ENCODE results near the gene SCYGR8.

The SCYGR8 gene

DNA sequence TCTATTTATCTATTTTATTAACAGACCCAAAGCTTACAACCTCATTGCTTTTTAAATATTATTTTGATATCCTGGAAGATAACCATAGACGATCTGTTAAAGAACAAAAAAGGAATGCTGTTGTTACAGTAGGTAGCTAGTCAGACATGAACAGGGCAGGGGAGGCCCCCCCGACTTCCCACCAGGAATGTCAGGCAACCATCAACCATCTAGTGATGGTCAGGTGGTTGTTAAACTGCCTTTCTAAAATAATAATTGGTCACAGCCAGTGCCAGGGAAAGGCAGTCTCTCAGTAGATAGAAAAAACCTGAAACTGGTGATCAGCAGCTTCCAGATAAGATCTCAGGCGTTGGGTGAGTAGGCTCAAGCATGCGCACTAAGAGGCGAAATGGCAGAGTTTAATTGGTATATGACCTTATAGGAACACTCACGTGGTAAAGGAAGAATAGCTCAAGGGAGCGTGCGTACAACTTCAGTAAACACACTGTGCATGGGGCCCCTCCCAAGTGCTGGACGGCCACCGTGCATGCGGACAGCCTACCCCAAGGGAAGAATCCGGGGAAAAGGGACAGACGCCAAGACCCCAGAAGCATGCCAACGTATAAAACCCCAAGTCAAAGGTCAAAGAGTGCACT, 35.4 kb downstream of the SCYGR8 start:
- H3K4me1 Mint-ChIP-seq: no peaks in the 10 kb centered on the region
- H3K9me3 Mint-ChIP-seq: no peaks in the 10 kb centered on the region
- H3K27me3 Mint-ChIP-seq: no peaks in the 10 kb centered on the region
- H3K27ac Mint-ChIP-seq: no peak overlapping the region
- H3K36me3 Mint-ChIP-seq: no peaks in the 10 kb centered on the region
- H3K4me3 Mint-ChIP-seq: no peak overlapping the region

DNA sequence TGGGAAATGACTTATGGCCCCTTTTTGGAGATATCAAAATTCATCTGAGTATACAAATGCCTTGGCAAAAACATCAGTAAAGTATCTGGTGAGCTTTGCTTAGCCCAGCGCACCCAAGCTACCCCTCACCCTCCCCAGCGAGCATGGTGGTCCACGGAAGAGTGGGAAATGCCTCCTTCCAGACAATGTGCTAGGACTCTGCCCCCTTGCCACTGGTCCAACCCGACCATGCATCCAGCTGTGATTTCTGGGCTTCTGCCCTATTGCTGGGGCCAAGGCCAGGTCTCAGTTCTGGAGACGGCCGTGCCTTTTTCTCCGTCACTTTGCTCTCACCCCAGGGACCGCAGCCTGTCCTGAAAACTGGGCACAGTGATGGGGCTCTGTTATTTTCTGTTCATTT, 36.1 kb downstream of the SCYGR8 start:
- no peaks in the 10 kb centered on the region for H3K27me3 Mint-ChIP-seq
- H3K4me1 Mint-ChIP-seq: no peaks in the 10 kb centered on the region
- H3K4me3 Mint-ChIP-seq: no peak overlapping the region
- H3K36me3 Mint-ChIP-seq: no peaks in the 10 kb centered on the region
- no peak overlapping the region for H3K27ac Mint-ChIP-seq
- H3K9me3 Mint-ChIP-seq: no peaks in the 10 kb centered on the region

DNA sequence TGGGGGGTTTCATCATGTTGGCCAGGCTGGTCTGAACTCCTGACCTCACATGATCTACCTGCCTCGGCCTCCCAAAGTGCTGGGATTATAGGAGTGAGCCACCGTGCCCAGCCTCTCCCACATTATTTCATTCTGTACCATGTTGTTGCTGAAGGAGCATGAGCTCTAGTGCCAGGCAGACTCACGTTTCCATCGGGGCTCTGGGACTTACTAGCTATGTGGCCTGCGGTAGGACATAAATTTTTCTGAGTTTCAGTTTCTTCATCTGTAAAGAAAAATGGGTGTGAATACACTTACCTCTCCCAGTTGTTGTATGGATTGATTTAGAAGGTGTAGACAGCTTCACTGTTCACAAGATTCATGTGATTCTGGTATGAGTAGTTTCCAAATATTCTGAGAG, 37.1 kb downstream of the SCYGR8 start:
- Mint-ChIP-seq H3K4me3 (peak overlapping the region; percentile 48), H3K36me3 (no peaks in the 10 kb centered on the region), H3K27ac (no peak overlapping the region), H3K9me3 (no peaks in the 10 kb centered on the region), H3K27me3 (no peaks in the 10 kb centered on the region), H3K4me1 (no peaks in the 10 kb centered on the region)

DNA sequence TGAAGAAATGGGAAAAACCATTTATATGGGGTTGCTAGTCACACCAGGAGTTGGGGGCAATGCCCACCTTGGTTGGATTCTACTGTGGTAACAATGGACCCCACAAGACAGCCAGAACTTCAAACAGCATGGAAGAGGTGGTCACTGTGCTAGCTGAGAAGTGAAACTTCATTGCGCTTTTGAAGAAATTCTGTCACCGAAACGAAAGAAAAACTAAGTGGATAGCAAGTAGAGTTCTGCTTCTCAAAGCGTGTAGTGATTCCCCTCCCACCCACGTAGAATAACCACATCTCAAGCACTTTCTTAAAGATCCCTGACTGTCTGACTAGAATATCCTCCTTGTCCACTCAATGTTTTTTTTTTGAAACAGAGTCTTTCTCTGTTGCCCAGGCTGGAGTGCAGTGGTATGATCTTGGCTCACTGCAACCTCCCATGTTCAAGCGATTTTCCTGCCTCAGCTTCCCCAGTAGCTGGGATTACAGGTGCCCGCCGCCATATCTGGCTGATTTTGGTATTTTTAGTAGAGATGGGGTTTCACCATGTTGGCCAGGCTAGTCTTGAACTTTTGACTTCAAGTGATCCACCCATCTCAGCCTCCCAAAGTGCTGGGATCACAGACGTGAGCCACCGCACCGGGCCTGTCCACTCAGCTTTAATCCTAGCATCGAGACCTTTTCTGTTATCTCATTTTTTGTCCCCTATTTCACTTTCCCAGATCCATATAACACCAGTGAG, 37.9 kb downstream of the SCYGR8 start:
- Mint-ChIP-seq H3K9me3 (no peaks in the 10 kb centered on the region), H3K36me3 (no peaks in the 10 kb centered on the region), H3K27me3 (peaks cover 1% of the 10 kb centered on the region), H3K27ac (no peak overlapping the region), H3K4me3 (peak overlapping the region; percentile 48), H3K4me1 (no peaks in the 10 kb centered on the region)

DNA sequence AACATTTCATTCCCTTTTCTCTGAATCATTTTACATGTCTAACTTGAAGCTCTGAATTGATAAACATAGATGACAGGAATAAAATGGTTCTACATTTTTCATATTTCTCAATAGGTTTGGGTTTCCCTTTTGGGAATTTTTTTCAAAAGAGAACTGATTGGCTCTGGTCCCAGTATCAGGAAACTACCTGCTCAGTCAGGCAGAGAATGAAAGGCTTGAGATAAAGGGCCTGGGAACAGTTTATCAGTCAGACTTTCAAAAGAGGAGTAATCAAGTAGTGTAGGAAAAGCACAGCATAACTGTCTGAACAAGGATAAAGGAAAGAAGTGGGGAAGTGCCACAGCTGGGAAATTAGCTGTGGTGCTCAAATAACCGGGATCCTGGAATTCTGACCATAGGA, 39.6 kb downstream of the SCYGR8 start:
- Mint-ChIP-seq H3K27me3 (peaks cover 1% of the 10 kb centered on the region), H3K4me1 (no peaks in the 10 kb centered on the region), H3K36me3 (no peaks in the 10 kb centered on the region), H3K4me3 (no peak overlapping the region), H3K9me3 (no peaks in the 10 kb centered on the region), H3K27ac (no peak overlapping the region)

DNA sequence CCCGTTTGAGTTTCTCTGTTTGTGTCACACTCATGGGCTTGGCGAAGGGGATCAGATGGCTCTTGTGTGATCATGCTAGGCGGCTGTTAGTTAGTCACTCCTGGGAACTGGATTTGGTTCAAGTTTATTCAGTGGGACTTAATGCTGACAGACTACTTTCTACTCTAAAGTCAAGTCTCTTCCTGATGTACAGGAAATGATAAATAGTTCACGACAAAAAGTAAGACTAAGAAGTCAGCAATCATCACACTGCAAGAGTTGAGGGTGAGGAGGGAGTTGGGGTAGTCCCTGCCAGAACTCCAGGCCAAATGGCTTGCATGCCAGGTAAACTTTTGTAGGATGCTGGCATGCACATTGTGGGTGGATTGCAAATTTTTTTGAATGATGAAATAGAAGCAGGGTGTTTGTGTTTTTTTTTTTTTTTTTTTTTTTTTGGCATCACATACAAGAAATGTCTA, 42.9 kb downstream of the SCYGR8 start:
- Mint-ChIP-seq H3K27ac (no peak overlapping the region), H3K36me3 (no peaks in the 10 kb centered on the region), H3K4me3 (no peak overlapping the region), H3K27me3 (peaks cover 1% of the 10 kb centered on the region), H3K9me3 (no peaks in the 10 kb centered on the region), H3K4me1 (no peaks in the 10 kb centered on the region)

DNA sequence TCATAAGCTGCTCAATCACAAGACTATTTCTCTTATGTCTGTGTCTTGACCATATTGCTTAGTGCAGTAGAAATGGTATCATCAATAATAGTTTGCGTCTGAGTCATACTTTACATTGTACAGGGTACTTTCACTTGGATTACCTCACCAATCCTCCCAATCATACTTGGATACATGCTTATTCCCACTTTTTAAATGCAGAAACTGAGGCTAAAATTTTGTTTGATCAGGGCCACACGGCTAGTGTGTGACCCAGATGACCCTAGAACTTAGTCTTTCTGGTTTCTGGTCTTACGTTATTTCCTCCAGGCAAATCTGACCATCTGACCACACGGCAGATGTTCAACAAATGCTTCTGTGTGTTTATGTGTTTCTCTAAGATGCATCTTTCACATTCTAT, 44.1 kb downstream of the SCYGR8 start:
- Mint-ChIP-seq H3K4me1 (no peaks in the 10 kb centered on the region), H3K4me3 (no peak overlapping the region), H3K27ac (no peak overlapping the region), H3K27me3 (peaks cover 1% of the 10 kb centered on the region), H3K9me3 (no peaks in the 10 kb centered on the region), H3K36me3 (no peaks in the 10 kb centered on the region)

DNA sequence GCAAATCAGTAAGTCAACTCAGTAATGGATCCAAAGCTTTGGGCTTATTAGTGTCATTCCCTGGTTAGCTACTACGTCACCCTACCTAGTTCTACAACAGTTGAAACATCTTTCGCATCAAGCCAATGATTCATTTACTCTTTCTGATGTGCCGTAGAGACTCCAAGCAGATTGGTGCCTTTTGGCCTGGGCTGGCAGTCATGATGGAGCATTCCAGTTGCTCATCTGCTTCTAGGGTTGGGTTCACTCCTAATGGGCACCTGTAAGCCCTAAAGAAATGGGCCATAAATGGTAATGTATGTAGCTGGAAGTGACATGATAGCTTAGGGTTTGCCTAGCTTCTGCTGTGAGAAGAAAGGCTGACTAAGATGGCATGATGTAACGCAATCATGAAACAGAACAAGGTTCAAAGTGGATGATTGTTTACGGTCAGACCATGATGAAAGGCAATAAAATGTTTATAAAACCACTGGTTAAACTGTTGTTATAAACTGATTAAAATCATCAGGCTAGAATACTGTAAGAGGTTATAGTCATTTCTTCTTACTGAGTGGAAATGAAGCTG, 47.5 kb downstream of the SCYGR8 start:
- Mint-ChIP-seq H3K27ac (no peak overlapping the region), H3K27me3 (peaks cover 1% of the 10 kb centered on the region), H3K36me3 (no peaks in the 10 kb centered on the region), H3K4me1 (no peaks in the 10 kb centered on the region), H3K9me3 (no peaks in the 10 kb centered on the region), H3K4me3 (no peak overlapping the region)

Data from activated naive CD4-positive, alpha-beta T cell treated with anti-CD3 and anti-CD28 coated beads, Interleukin-2, amount 50 U/mL, for 24 hours (primary cell).